Endothelial cell of umbilical vein (primary cell): Measurements from ENCODE around the gene SPDYE6. TPM values are rescaled to one million over a fixed set of nuclear protein-coding genes. Genes with fewer than 3 reads are reported as not detected.

Experiments
- BruUV-seq: library from RNA; stranded (reverse); fragments of 400-500 nt; replicated peaks from 2 replicates; lab custom pipeline; 2021; lab: Mats Ljungman, UMichigan
- CTCF ChIA-PET: fragments of 300-600, 350-600 bp; sonication (Branson Sonifier 250); formaldehyde crosslinking; loops from one replicate; lab custom pipeline; 2021; ENCODE audit warnings: antibody characterized with exemption, inconsistent platforms; lab: Charles Lee
- POLR2A ChIA-PET: fragments of 300-600, 350-600 bp; sonication (Branson Sonifier 250); formaldehyde crosslinking; loops from one replicate; lab custom pipeline; 2021; ENCODE audit warnings: antibody characterized with exemption, inconsistent platforms; lab: Charles Lee
- DNase-seq: peaks from one replicate; pipeline ENCODE4 v3.0.0-alpha.2; 2011; ENCODE audit warnings: low read depth, low spot score
- FAIRE-seq: peaks from 2 replicates; lab custom pipeline; 2011; peaks lifted over from hg19 to GRCh38; lab: Jason Lieb, UNC
- H2AFZ ChIP-seq: 2 replicates; pipeline ENCODE4 v1.6.0; 2012; ENCODE audit warnings: low read depth, low read length, control low read depth, inconsistent platforms
- H3K27ac ChIP-seq: 2 replicates; pipeline ENCODE4 v1.5.1; 2011; ENCODE audit warnings: low read depth, mild to moderate bottlenecking, control low read depth, low read length, moderate library complexity; ENCODE audit not compliant: insufficient read depth
- H3K27me3 ChIP-seq, 2 experiments: 2 replicates each; pipeline versions ENCODE4 v1.6.0 to v1.6.1; 2011; ENCODE audit warnings: low read length in 2 of 2, mixed read lengths in 1 of 2; ENCODE audit not compliant: control insufficient read depth in 2 of 2, insufficient read depth in 2 of 2
- H3K36me3 ChIP-seq, 2 experiments: 2 replicates in 1 of 2; 3 replicates in 1 of 2; pipeline ENCODE4 v1.5.1; 2011; ENCODE audit warnings: low read length in 2 of 2, mild to moderate bottlenecking in 1 of 2, moderate library complexity in 1 of 2; ENCODE audit not compliant: control insufficient read depth in 2 of 2, insufficient read depth in 2 of 2; ENCODE audit errors: extremely low read depth in 1 of 2
- H3K4me1 ChIP-seq: 3 replicates; pipeline ENCODE4 v1.5.1; 2011; ENCODE audit warnings: mild to moderate bottlenecking, low read length; ENCODE audit not compliant: control insufficient read depth, insufficient read depth; ENCODE audit errors: extremely low read depth
- H3K4me2 ChIP-seq: 2 replicates; pipeline ENCODE4 v1.6.1; 2011; ENCODE audit warnings: low read length, control low read depth, mixed read lengths; ENCODE audit not compliant: insufficient read depth
- H3K4me3 ChIP-seq, 3 experiments: fragments of 200-600 bp in 1 of 3; sonication (generic), shearing (Covaris generic) in 1 of 3; replicated peaks in 1 of 3; 2 replicates each; pipeline ENCODE4 v1.5.1; 2011 to 2016; ENCODE audit warnings: control low read depth in 3 of 3, low read length in 3 of 3, mild to moderate bottlenecking in 2 of 3, inconsistent platforms in 1 of 3, low read depth in 1 of 3, moderate library complexity in 1 of 3; ENCODE audit not compliant: insufficient read depth in 1 of 3
- H3K79me2 ChIP-seq: 2 replicates; pipeline ENCODE4 v1.6.0; 2012; ENCODE audit warnings: low read length, inconsistent platforms; ENCODE audit not compliant: control insufficient read depth, insufficient read depth
- H3K9ac ChIP-seq: replicated peaks from 2 replicates; pipeline ENCODE3; 2011; ENCODE audit warnings: low read length, control low read depth; ENCODE audit not compliant: insufficient read depth; ENCODE audit errors: extremely low read depth
- H3K9me1 ChIP-seq: replicated peaks from 3 replicates; pipeline ENCODE4 v1.6.0; 2011; ENCODE audit warnings: mild to moderate bottlenecking, low read length; ENCODE audit not compliant: control insufficient read depth, insufficient read depth; ENCODE audit errors: extremely low read depth
- H3K9me3 ChIP-seq: replicated peaks from 2 replicates; pipeline ENCODE4 v1.5.1; 2012; ENCODE audit warnings: low read length, inconsistent platforms; ENCODE audit not compliant: control insufficient read depth, insufficient read depth
- H4K20me1 ChIP-seq: replicated peaks from 2 replicates; pipeline ENCODE3; 2011; ENCODE audit warnings: mild to moderate bottlenecking, low read length; ENCODE audit not compliant: control insufficient read depth, insufficient read depth; ENCODE audit errors: extremely low read depth
- EZH2 ChIP-seq: IDR thresholded peaks from 2 replicates; pipeline ENCODE4 v1.6.1; 2012; ENCODE audit warnings: borderline replicate concordance, low read depth, mild to moderate bottlenecking, moderate library complexity, low read length, inconsistent platforms; ENCODE audit not compliant: severe bottlenecking
- FOS ChIP-seq: IDR thresholded peaks from 2 replicates; pipeline ENCODE4 v1.6.1; 2011; ENCODE audit warnings: mild to moderate bottlenecking, low read length, moderate library complexity, borderline replicate concordance; ENCODE audit not compliant: insufficient read depth
- GATA2 ChIP-seq: IDR thresholded peaks from 2 replicates; pipeline ENCODE4 v1.7.0; 2011; ENCODE audit warnings: low read depth, mild to moderate bottlenecking, moderate library complexity, mixed read lengths, low read length; ENCODE audit not compliant: insufficient read length, insufficient read depth
- JUN ChIP-seq: IDR thresholded peaks from 2 replicates; pipeline ENCODE4 v1.6.1; 2011; ENCODE audit warnings: borderline replicate concordance, low read depth; ENCODE audit not compliant: insufficient read length, insufficient read depth
- MYC ChIP-seq: IDR thresholded peaks from one replicate; pipeline ENCODE4 v1.6.1; 2011; ENCODE audit warnings: mild to moderate bottlenecking, low read depth, low read length
- POLR2A ChIP-seq: IDR thresholded peaks from 2 replicates; pipeline ENCODE4 v1.6.1; 2012; ENCODE audit warnings: low read depth, mild to moderate bottlenecking, control low read depth, low read length
- POLR2AphosphoS5 ChIP-seq: IDR thresholded peaks from 2 replicates; pipeline ENCODE4 v1.6.1; 2012; ENCODE audit warnings: low read depth, mild to moderate bottlenecking, control low read depth, low read length, moderate library complexity; ENCODE audit not compliant: insufficient read depth
- dilution Hi-C: fragments of 300-500 bp; cut with MboI; formaldehyde crosslinking; loops from one replicate; pipeline ENCODE4 v1.15.0; 2019; ENCODE audit warnings: low sequenced_read_pairs; ENCODE audit not compliant: extremely low pct_ligation_motif_present
- intact Hi-C: fragments of 100-400 bp; cut with micrococcal nuclease; formaldehyde crosslinking; loops from one replicate; pipeline ENCODE4 v1.10.0; 2022
- polyA plus RNA-seq, 4 experiments: library from polyadenylated mRNA; depleted of rRNA in 3 of 4; stranded (reverse) in 3 of 4; unstranded in 1 of 4; fragments of >200 nt; gene quantifications; 2 replicates each; pipeline versions ENCODE4 v1.2.1 to v1.2.3, GENCODE V29; 2011 to 2012; ENCODE audit warnings: missing spikeins in 1 of 4
- total RNA-seq: library from RNA; stranded (reverse); gene quantifications from 2 replicates; pipeline ENCODE4 v1.2.3, GENCODE V29; 2021
- TF ChIP-seq, protein P1 (sequence below): IDR thresholded peaks from 2 replicates; pipeline ENCODE4 v1.6.1; 2011; ENCODE audit not compliant: insufficient read depth, insufficient read length
- TF ChIP-seq, protein P2 (sequence below), 2 donors: IDR thresholded peaks; 1 replicate in 1 of 2; 2 replicates in 1 of 2; pipeline ENCODE4 v1.5.1; 2011; ENCODE audit warnings: low read length in 2 of 2, mild to moderate bottlenecking in 2 of 2, moderate library complexity in 2 of 2, control low read depth in 1 of 2, inconsistent platforms in 1 of 2, low read depth in 1 of 2; ENCODE audit not compliant: insufficient read depth in 1 of 2; ENCODE audit errors: extremely low read depth in 1 of 2

The SPDYE6 gene
- total and polyA plus RNA-seq, 2 donors (not counting 3 experiments of a cell fraction or from before 2014, with no cell fraction given): not detected

DNA sequence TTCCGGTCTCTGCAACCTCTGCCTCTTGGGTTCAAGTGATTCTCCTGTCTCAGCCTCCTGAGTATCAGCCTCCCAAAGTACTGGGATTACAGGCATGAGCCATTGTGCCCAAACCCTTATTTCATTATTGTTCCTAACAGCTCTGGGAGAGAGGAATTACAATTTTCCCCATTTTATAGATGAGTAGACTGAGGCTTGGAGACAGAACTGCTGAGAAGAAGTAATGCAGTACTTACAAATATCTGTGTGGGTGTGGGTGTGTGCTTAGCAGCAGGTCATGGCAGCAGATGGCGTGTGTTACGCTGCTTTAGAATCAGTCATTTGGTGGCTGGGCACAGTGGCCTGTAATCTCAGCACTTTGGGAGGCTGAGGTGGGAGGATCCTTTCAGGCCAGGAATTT is 47.3 kb upstream of the SPDYE6 start:
- TF ChIP-seq, protein P1, sequence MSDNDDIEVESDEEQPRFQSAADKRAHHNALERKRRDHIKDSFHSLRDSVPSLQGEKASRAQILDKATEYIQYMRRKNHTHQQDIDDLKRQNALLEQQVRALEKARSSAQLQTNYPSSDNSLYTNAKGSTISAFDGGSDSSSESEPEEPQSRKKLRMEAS: no peak
- TF ChIP-seq JUN (no peak), EZH2 (no peak), GATA2 (no peak), POLR2AphosphoS5 (no peak), MYC (no peak), FOS (no peak), POLR2A (no peak)
- TF ChIP-seq, protein P2, sequence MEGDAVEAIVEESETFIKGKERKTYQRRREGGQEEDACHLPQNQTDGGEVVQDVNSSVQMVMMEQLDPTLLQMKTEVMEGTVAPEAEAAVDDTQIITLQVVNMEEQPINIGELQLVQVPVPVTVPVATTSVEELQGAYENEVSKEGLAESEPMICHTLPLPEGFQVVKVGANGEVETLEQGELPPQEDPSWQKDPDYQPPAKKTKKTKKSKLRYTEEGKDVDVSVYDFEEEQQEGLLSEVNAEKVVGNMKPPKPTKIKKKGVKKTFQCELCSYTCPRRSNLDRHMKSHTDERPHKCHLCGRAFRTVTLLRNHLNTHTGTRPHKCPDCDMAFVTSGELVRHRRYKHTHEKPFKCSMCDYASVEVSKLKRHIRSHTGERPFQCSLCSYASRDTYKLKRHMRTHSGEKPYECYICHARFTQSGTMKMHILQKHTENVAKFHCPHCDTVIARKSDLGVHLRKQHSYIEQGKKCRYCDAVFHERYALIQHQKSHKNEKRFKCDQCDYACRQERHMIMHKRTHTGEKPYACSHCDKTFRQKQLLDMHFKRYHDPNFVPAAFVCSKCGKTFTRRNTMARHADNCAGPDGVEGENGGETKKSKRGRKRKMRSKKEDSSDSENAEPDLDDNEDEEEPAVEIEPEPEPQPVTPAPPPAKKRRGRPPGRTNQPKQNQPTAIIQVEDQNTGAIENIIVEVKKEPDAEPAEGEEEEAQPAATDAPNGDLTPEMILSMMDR (IDR thresholded peaks at IDR 0.05; ENCODE audit: extremely low read depth in 1 of 2, insufficient read depth in 1 of 2, low read depth in 1 of 2, low read length in 2 of 2): no peak
- no peaks in the 10 kb centered on the region for H4K20me1 ChIP-seq
- H3K9me1 ChIP-seq: no peaks in the 10 kb centered on the region
- dilution Hi-C loops: no loop called here
- intact Hi-C loops: no loop called here
- H3K4me3 ChIP-seq: no peak overlapping the region
- H3K27me3 ChIP-seq: no peaks in the 10 kb centered on the region
- ChIA-PET POLR2A (no interaction called here), CTCF (interaction anchor here (1.4 to 2.2 kb wide), 2 partner anchors 29 to 36 kb away, joined by 5 to 13 read pairs; no protein-coding TSS in a partner anchor)
- DNase-seq: no peak
- no peak overlapping the region for H2AFZ ChIP-seq
- FAIRE-seq: no peak
- no peak overlapping the region for H3K27ac ChIP-seq
- no peak overlapping the region for H3K9ac ChIP-seq
- H3K9me3 ChIP-seq: no peaks in the 10 kb centered on the region
- H3K36me3 ChIP-seq: peaks cover 21 to 39% of the 10 kb centered on the region in 2 experiments
- no TSS peak for BruUV-seq
- H3K4me1 ChIP-seq: no peaks in the 10 kb centered on the region
- H3K4me2 ChIP-seq: no peak overlapping the region
- H3K79me2 ChIP-seq: no peaks in the 10 kb centered on the region
